HepG2 (cell line): Measurements from ENCODE around the gene KCNT1. TPM values are rescaled to one million over a fixed set of nuclear protein-coding genes. Genes with fewer than 3 reads are reported as not detected.

Experiments used
- ATAC-seq: fragments of 200-7000 bp; cut with Tn5 transposase; 3 replicates; pipeline ENCODE4 v1.9.1; 2020; ENCODE audit warnings: mild to moderate bottlenecking, moderate library complexity
- BruUV-seq: library from RNA; stranded (reverse); fragments of 400-500 nt; replicated peaks from 2 replicates; lab custom pipeline; 2021; lab: Mats Ljungman, UMichigan
- CTCF ChIA-PET: fragments of 300-600 bp; formaldehyde crosslinking; extraction: SDS; loops from one replicate; lab custom pipeline; 2021; ENCODE audit warnings: low total read pairs, inconsistent platforms, low intra/inter-chr PET ratio; lab: Yijun Ruan, JAX
- POLR2A ChIA-PET: fragments of 350-600 bp; sonication (Branson Sonifier 250); formaldehyde crosslinking; loops from one replicate; lab custom pipeline; 2020; ENCODE audit warnings: antibody characterized with exemption, inconsistent platforms; lab: Yijun Ruan, JAX
- DNase-seq: peaks from one replicate; pipeline ENCODE4 v3.0.0-alpha.2; 2015; ENCODE audit warnings: low spot score
- FAIRE-seq: peaks from 3 replicates; lab custom pipeline; 2011; peaks lifted over from hg19 to GRCh38; lab: Jason Lieb, UNC
- H2AFZ ChIP-seq: one replicate; pipeline ENCODE4 v1.6.1; 2011; ENCODE audit warnings: low read length, inconsistent platforms
- H3K27ac ChIP-seq: fragments of 300-600 bp; 3 replicates; pipeline ENCODE4 v1.8.0; 2011; ENCODE audit warnings: mixed run types, mild to moderate bottlenecking, mixed read lengths, low read length, inconsistent platforms; ENCODE audit not compliant: insufficient read depth; ENCODE audit errors: extremely low read length
- H3K27me3 ChIP-seq, 2 experiments: fragments of 200-600 bp in 1 of 2; 2 replicates in 1 of 2; 3 replicates in 1 of 2; pipeline versions ENCODE4 v1.6.0 to v1.8.0; 2011; ENCODE audit warnings: low read length in 2 of 2, mild to moderate bottlenecking in 2 of 2, moderate library complexity in 2 of 2, inconsistent platforms in 1 of 2; ENCODE audit not compliant: insufficient read depth in 2 of 2, control insufficient read depth in 1 of 2
- H3K36me3 ChIP-seq, 2 experiments: fragments of 200-600 bp in 1 of 2; replicated peaks in 1 of 2; 2 replicates in 1 of 2; 3 replicates in 1 of 2; pipeline versions ENCODE4 v1.5.1 to v1.8.0; 2011; ENCODE audit warnings: low read length in 2 of 2, inconsistent platforms in 1 of 2; ENCODE audit not compliant: insufficient read depth in 2 of 2, control insufficient read depth in 1 of 2
- H3K4me1 ChIP-seq: 2 replicates; pipeline ENCODE4 v1.5.1; 2012; ENCODE audit warnings: low read length, inconsistent platforms; ENCODE audit not compliant: insufficient read depth
- H3K4me2 ChIP-seq: 2 replicates; pipeline ENCODE4 v1.6.0; 2011; ENCODE audit warnings: low read depth, low read length, inconsistent platforms
- H3K4me3 ChIP-seq, 3 experiments: fragments of 200-600 bp in 1 of 3; sonication (generic), shearing (Covaris generic) in 1 of 3; replicated peaks in 1 of 3; 2 replicates each; pipeline ENCODE4 v1.5.1; 2011 to 2016; ENCODE audit warnings: low read length in 3 of 3, inconsistent platforms in 2 of 3, low read depth in 2 of 3, mild to moderate bottlenecking in 2 of 3, control low read depth in 1 of 3, mixed read lengths in 1 of 3; ENCODE audit not compliant: insufficient read depth in 1 of 3
- H3K79me2 ChIP-seq: one replicate; pipeline ENCODE4 v1.6.1; 2011; ENCODE audit warnings: low read length, inconsistent platforms; ENCODE audit not compliant: insufficient read depth
- H3K9ac ChIP-seq: 2 replicates; pipeline ENCODE4 v1.6.0; 2011; ENCODE audit warnings: mild to moderate bottlenecking, low read depth, low read length, inconsistent platforms; ENCODE audit not compliant: insufficient read depth
- H3K9me3 ChIP-seq: 2 replicates; pipeline ENCODE4 v1.5.1; 2012; ENCODE audit warnings: mild to moderate bottlenecking, low read length
- H4K20me1 ChIP-seq: 2 replicates; pipeline ENCODE4 v1.6.0; 2011; ENCODE audit warnings: inconsistent platforms, mild to moderate bottlenecking, low read length, moderate library complexity; ENCODE audit not compliant: insufficient read depth
- CEBPZ ChIP-seq: IDR thresholded peaks from 2 replicates; pipeline ENCODE4 v1.6.1; 2012; ENCODE audit warnings: low read length, improper control_type of control experiment
- ETV5 ChIP-seq: IDR thresholded peaks from 2 replicates; pipeline ENCODE4 v1.6.1; 2018; ENCODE audit warnings: missing biosample characterization, missing genetic modification reagents, inconsistent platforms, borderline replicate concordance
- HOXA5 ChIP-seq: sonication (generic); formaldehyde crosslinking; IDR thresholded peaks from 2 replicates; pipeline ENCODE4 v1.4.0; 2020; ENCODE audit warnings: missing genetic modification reagents
- MNT ChIP-seq: fragments of 450-650 bp; IDR thresholded peaks from 2 replicates; pipeline ENCODE4 v1.6.1; 2016
- ZNF569 ChIP-seq: sonication (generic); formaldehyde crosslinking; IDR thresholded peaks from 2 replicates; pipeline ENCODE4 v1.5.0; 2020; ENCODE audit warnings: mild to moderate bottlenecking, missing genetic modification reagents, moderate library complexity, borderline replicate concordance
- WGBS: methylation state at CpG from one replicate; pipeline ENCODE4 v1.1.6; 2017; ENCODE audit warnings: low lambda C conversion rate; 5-methylcytosine and 5-hydroxymethylcytosine counted together
- in situ Hi-C: cut with HindIII; loops from 2 replicates; pipeline ENCODE4 v1.10.0; 2017; ENCODE audit warnings: low pct_unique_long_range_greater_than_20kb; ENCODE audit not compliant: extremely low pct_ligation_motif_present
- intact Hi-C: fragments of 100-400 bp; cut with micrococcal nuclease; formaldehyde crosslinking; loops from one replicate; pipeline ENCODE4 v1.10.0; 2022; ENCODE audit not compliant: unreplicated experiment
- polyA plus RNA-seq, 8 experiments: library from polyadenylated mRNA; depleted of rRNA in 3 of 8; stranded (reverse) in 7 of 8; unstranded in 1 of 8; fragments of >200 nt; fragmentation: Illumina TruSeq in 4 of 8; extraction: Trizol in 4 of 8; gene quantifications; 2 replicates each; pipeline versions ENCODE4 v1.2.1 to v1.2.3, GENCODE V29; 2011 to 2016; ENCODE audit warnings: low read depth in 4 of 8, missing spikeins in 1 of 8, mixed read lengths in 1 of 8; ENCODE audit not compliant: insufficient read depth in 1 of 8
- total RNA-seq, 5 experiments: library from RNA; depleted of rRNA; stranded (reverse); fragments of >200 nt; fragmentation: Illumina TruSeq; extraction: Trizol; gene quantifications; 2 replicates each; pipeline ENCODE4 v1.2.3, GENCODE V29; 2016; ENCODE audit warnings: low read depth in 1 of 5

The KCNT1 gene
- total and polyA plus RNA-seq, 2 of the 13 experiments (the other 11 are each of a cell fraction or from before 2014, with no cell fraction given): not detected

GRCh38 chr9:135699440-135699839 lies 2.5 kb upstream of the KCNT1 start, which contains the start of gene SOHLH1:
SOHLH1 (minus strand) TSS chr9:135699481; CDS start chr9:135699467, 14 bp downstream.
- no peak for DNase-seq
- CTCF ChIA-PET: no interaction called here
- H3K9me3 ChIP-seq: no peaks in the 10 kb centered on the region
- H2AFZ ChIP-seq: no peak within 1 kb of the TSS
- H3K27ac ChIP-seq: no peak within 1 kb of the TSS
- peak within 1 kb of the TSS; percentile 34; the same call in 1 of the 2 replicates for H3K4me2 ChIP-seq
- H3K4me1 ChIP-seq: no peaks in the 10 kb centered on the region
- H3K79me2 ChIP-seq: no peaks in the 10 kb centered on the region
- BruUV-seq: no TSS peak
- WGBS: 54% methylated on average over 19 of the region's 30 CpGs
- TF ChIP-seq CEBPZ: no peak
- TF ChIP-seq HOXA5 (CRISPR knock-in tag): no peak
- peak; percentile 81 for TF ChIP-seq MNT
- TF ChIP-seq ETV5: no peak
- TF ChIP-seq ZNF569 (CRISPR knock-in tag): no peak
- TF ChIP-seq, all 625 proteins: peak for 1
- peak within 1 kb of the TSS in 2 of 3 experiments; percentile 13 to 30; a peak in 2 of 6 replicates for H3K4me3 ChIP-seq
- no peaks in the 10 kb centered on the region for H3K36me3 ChIP-seq
- in situ Hi-C loops (no loop called here), intact Hi-C loops (no loop called here)
- no peak for FAIRE-seq
- peaks cover 27 to 79% of the 10 kb centered on the region in 2 experiments for H3K27me3 ChIP-seq
- no peak within 1 kb of the TSS for H3K9ac ChIP-seq
- ATAC-seq: no peak
- 0 out of 2 replicates have a peak, but pooled peaks cover 4% of the 10 kb centered on the region for H4K20me1 ChIP-seq
- POLR2A ChIA-PET: no interaction called here
